ENCODE results near the gene ANTXR1. TPM values are rescaled to one million over a fixed set of nuclear protein-coding genes. Genes with fewer than 3 reads are reported as not detected.

The ANTXR1 gene
- polyA plus RNA-seq, 1 donor, result 29.6 TPM

GRCh38 chr2:69191634-69192033 is 178.7 kb downstream of the ANTXR1 start:
- Histone ChIP-seq H3K27ac (ENCODE audit: low read length) (no peak overlapping the region), H3K4me3 (ENCODE audit: low read length) (no peak overlapping the region), H3K9me3 (ENCODE audit: control insufficient read depth, low read depth, low read length) (no peaks in the 10 kb centered on the region), H3K36me3 (ENCODE audit: control insufficient read depth, insufficient read depth, low read length) (peaks cover 7% of the 10 kb centered on the region), H3K27me3 (ENCODE audit: control insufficient read depth, insufficient read depth, low read length) (no peaks in the 10 kb centered on the region), H3K4me1 (ENCODE audit: control insufficient read depth, insufficient read depth, low read length) (no peaks in the 10 kb centered on the region)
- WGBS (ENCODE audit: insufficient coverage, low lambda C conversion rate), result 83% methylated on average over 1 of the region's 1 CpG
- no peak for DNase-seq

DNA sequence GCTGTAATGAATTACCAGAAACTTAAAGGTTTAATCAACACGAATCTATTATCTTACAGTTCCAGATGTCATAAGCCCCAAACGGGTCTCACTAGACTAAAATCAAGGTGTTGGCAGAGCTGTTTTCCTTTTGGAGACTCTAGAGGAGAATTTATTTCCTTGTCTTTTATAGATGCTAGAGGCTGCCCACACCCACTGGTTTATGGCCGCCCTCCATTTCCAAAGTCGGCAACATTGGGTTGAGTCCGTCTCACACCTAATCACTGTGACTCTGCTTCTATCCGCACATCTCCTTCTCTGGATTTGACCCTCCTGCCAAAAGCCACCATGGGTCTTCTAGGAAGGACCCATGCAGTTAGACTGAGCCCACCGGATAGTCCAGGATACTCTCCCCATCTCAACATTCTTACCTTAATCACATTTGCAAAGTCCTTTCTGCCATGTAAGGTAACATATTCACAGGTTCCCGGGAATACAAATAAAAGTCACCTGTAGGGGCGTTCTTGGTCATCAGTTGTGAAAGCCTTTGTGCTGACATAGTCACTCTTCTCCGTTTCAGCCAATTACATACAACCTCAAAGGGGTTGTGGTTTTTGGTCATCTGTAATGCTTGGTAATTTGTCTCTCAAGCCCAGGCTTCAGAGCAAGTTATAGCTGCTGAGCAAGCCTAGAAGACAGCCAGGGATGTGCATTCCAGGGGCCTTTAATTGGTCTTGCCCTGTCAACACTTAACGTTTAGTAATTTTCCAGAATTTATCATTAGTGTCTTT is 179.4 kb downstream of the ANTXR1 start:
- H3K4me1 ChIP-seq (ENCODE audit: control insufficient read depth, insufficient read depth, low read length), result no peaks in the 10 kb centered on the region
- H3K27ac ChIP-seq (ENCODE audit: low read length), result no peak overlapping the region
- peaks cover 7% of the 10 kb centered on the region for H3K36me3 ChIP-seq (ENCODE audit: control insufficient read depth, insufficient read depth, low read length)
- H3K4me3 ChIP-seq (ENCODE audit: low read length), result no peak overlapping the region
- no peak for DNase-seq
- no peaks in the 10 kb centered on the region for H3K9me3 ChIP-seq (ENCODE audit: control insufficient read depth, low read depth, low read length)
- no peaks in the 10 kb centered on the region for H3K27me3 ChIP-seq (ENCODE audit: control insufficient read depth, insufficient read depth, low read length)
- 100% methylated on average over 1 of the region's 11 CpGs for WGBS (ENCODE audit: insufficient coverage, low lambda C conversion rate)

- Histone ChIP-seq H3K27me3 (ENCODE audit: control insufficient read depth, insufficient read depth, low read length) (no peaks in the 10 kb centered on the region), H3K4me3 (ENCODE audit: low read length) (no peak overlapping the region), H3K9me3 (ENCODE audit: control insufficient read depth, low read depth, low read length) (no peaks in the 10 kb centered on the region), H3K4me1 (ENCODE audit: control insufficient read depth, insufficient read depth, low read length) (no peaks in the 10 kb centered on the region), H3K27ac (ENCODE audit: low read length) (no peak overlapping the region), H3K36me3 (ENCODE audit: control insufficient read depth, insufficient read depth, low read length) (peaks cover 7% of the 10 kb centered on the region)
- no peak for DNase-seq
These were observed 182.7 kb downstream of the ANTXR1 start for GRCh38 chr2:69195706-69196105.

DNA sequence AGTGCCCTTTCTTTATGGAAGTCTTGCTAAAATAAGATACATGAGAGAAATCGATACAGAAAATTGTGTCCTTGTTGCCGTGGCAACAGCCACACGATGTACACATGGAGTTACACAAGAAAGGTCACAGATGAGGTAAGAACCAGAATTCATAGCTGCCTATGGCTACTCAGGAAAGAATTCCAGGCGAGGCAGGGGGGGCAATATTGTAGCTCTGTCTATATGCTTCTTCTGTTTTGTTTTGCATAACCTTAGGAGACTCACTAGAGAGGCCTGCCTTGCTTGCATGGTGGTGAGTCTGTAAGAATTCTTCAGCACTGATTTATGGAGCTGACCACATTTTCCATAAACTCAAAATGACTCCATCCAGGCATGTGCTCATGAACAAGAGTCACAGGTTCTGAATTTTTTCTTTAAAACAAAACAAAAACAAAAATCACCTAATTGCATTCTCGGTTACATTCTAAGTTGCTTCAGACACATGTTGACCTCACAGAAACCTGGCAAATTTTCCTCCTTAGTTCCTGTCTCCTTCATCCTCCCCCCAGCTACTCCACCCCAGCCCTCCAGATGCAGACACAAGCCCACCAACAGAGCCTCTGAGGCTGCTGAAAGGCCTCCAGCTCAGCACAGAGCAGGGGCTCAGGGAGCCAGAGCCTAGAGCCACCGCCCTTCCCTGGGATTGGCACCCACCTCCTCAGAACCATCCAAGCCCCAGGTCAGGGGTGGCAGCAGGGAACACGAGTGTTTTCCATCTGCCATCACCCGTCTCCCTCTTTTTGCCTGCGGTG is 183.5 kb downstream of the ANTXR1 start:
- Histone ChIP-seq H3K27ac (ENCODE audit: low read length) (no peak overlapping the region), H3K4me3 (ENCODE audit: low read length) (no peak overlapping the region), H3K27me3 (ENCODE audit: control insufficient read depth, insufficient read depth, low read length) (no peaks in the 10 kb centered on the region), H3K4me1 (ENCODE audit: control insufficient read depth, insufficient read depth, low read length) (no peaks in the 10 kb centered on the region), H3K9me3 (ENCODE audit: control insufficient read depth, low read depth, low read length) (no peaks in the 10 kb centered on the region), H3K36me3 (ENCODE audit: control insufficient read depth, insufficient read depth, low read length) (peaks cover 7% of the 10 kb centered on the region)
- 79% methylated on average over 4 of the region's 9 CpGs for WGBS (ENCODE audit: insufficient coverage, low lambda C conversion rate)
- DNase-seq, result no peak

GRCh38 chr2:69200107-69200520 is 187.1 kb downstream of the ANTXR1 start:
- WGBS (ENCODE audit: insufficient coverage, low lambda C conversion rate), result 83% methylated on average over 1 of the region's 6 CpGs
- no peak for DNase-seq
- no peak overlapping the region for H3K27ac ChIP-seq (ENCODE audit: low read length)

GRCh38 chr2:69201259-69201658 is 188.3 kb downstream of the ANTXR1 start:
- no CpG with 5 or more reads among the region's 7 CpGs for WGBS (ENCODE audit: insufficient coverage, low lambda C conversion rate)
- H3K27me3 ChIP-seq (ENCODE audit: control insufficient read depth, insufficient read depth, low read length), result peaks cover 2% of the 10 kb centered on the region
- H3K4me1 ChIP-seq (ENCODE audit: control insufficient read depth, insufficient read depth, low read length), result no peaks in the 10 kb centered on the region
- H3K27ac ChIP-seq (ENCODE audit: low read length), result no peak overlapping the region
- no peaks in the 10 kb centered on the region for H3K36me3 ChIP-seq (ENCODE audit: control insufficient read depth, insufficient read depth, low read length)
- H3K9me3 ChIP-seq (ENCODE audit: control insufficient read depth, low read depth, low read length), result no peaks in the 10 kb centered on the region
- H3K4me3 ChIP-seq (ENCODE audit: low read length), result no peak overlapping the region
- DNase-seq, result no peak

More at GRCh38 chr2:69200107-69200520, 187.1 kb downstream of the ANTXR1 start:
- Histone ChIP-seq H3K9me3 (ENCODE audit: control insufficient read depth, low read depth, low read length) (no peaks in the 10 kb centered on the region), H3K36me3 (ENCODE audit: control insufficient read depth, insufficient read depth, low read length) (no peaks in the 10 kb centered on the region), H3K27me3 (ENCODE audit: control insufficient read depth, insufficient read depth, low read length) (peaks cover 2% of the 10 kb centered on the region), H3K4me1 (ENCODE audit: control insufficient read depth, insufficient read depth, low read length) (no peaks in the 10 kb centered on the region), H3K4me3 (ENCODE audit: low read length) (no peak overlapping the region)

- H3K36me3 ChIP-seq (ENCODE audit: control insufficient read depth, insufficient read depth, low read length), result no peaks in the 10 kb centered on the region
- no peak overlapping the region for H3K27ac ChIP-seq (ENCODE audit: low read length)
- H3K4me3 ChIP-seq (ENCODE audit: low read length), result no peak overlapping the region
- H3K4me1 ChIP-seq (ENCODE audit: control insufficient read depth, insufficient read depth, low read length), result no peaks in the 10 kb centered on the region
- no peak for DNase-seq
- WGBS (ENCODE audit: insufficient coverage, low lambda C conversion rate), result no CpG with 5 or more reads among the region's 3 CpGs
- H3K9me3 ChIP-seq (ENCODE audit: control insufficient read depth, low read depth, low read length), result no peaks in the 10 kb centered on the region
- peaks cover 2% of the 10 kb centered on the region for H3K27me3 ChIP-seq (ENCODE audit: control insufficient read depth, insufficient read depth, low read length)
These were observed 189.3 kb downstream of the ANTXR1 start for GRCh38 chr2:69202327-69202726.

GRCh38 chr2:69203166-69203985 is 190.4 kb downstream of the ANTXR1 start:
- H3K4me3 ChIP-seq (ENCODE audit: low read length), result no peak overlapping the region
- WGBS (ENCODE audit: insufficient coverage, low lambda C conversion rate), result 71% methylated on average over 2 of the region's 4 CpGs
- H3K36me3 ChIP-seq (ENCODE audit: control insufficient read depth, insufficient read depth, low read length), result no peaks in the 10 kb centered on the region
- peaks cover 2% of the 10 kb centered on the region for H3K27me3 ChIP-seq (ENCODE audit: control insufficient read depth, insufficient read depth, low read length)
- no peak overlapping the region for H3K27ac ChIP-seq (ENCODE audit: low read length)
- no peaks in the 10 kb centered on the region for H3K4me1 ChIP-seq (ENCODE audit: control insufficient read depth, insufficient read depth, low read length)
- H3K9me3 ChIP-seq (ENCODE audit: control insufficient read depth, low read depth, low read length), result no peaks in the 10 kb centered on the region
- no peak for DNase-seq

DNA sequence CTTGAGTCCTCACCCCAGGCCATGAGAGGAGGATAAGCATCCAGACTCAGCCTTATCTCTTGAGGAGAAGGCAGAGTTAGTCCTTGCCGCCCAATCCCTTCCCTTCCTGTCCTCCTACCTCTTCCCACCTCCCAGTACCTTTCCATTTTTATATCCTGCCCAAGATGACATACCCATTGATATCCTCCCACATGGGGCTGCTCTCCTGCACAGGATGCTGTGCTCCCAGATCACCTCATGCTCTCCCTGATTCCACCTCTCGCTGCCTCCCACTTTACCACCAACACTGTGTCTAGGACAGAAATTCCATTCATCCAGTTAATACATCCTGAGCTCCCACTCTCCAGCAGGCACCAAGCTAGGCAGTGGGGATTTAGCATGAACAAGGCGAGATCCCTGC is 191.7 kb downstream of the ANTXR1 start:
- no peaks in the 10 kb centered on the region for H3K9me3 ChIP-seq (ENCODE audit: control insufficient read depth, low read depth, low read length)
- H3K4me3 ChIP-seq (ENCODE audit: low read length), result no peak overlapping the region
- H3K27ac ChIP-seq (ENCODE audit: low read length), result no peak overlapping the region
- H3K4me1 ChIP-seq (ENCODE audit: control insufficient read depth, insufficient read depth, low read length), result no peaks in the 10 kb centered on the region
- H3K27me3 ChIP-seq (ENCODE audit: control insufficient read depth, insufficient read depth, low read length), result peaks cover 2% of the 10 kb centered on the region
- no CpG with 5 or more reads among the region's 3 CpGs for WGBS (ENCODE audit: insufficient coverage, low lambda C conversion rate)
- no peak for DNase-seq
- no peaks in the 10 kb centered on the region for H3K36me3 ChIP-seq (ENCODE audit: control insufficient read depth, insufficient read depth, low read length)

- no CpG with 5 or more reads among the region's 2 CpGs for WGBS (ENCODE audit: insufficient coverage, low lambda C conversion rate)
- no peak overlapping the region for H3K4me3 ChIP-seq (ENCODE audit: low read length)
- H3K27me3 ChIP-seq (ENCODE audit: control insufficient read depth, insufficient read depth, low read length), result peaks cover 2% of the 10 kb centered on the region
- no peaks in the 10 kb centered on the region for H3K9me3 ChIP-seq (ENCODE audit: control insufficient read depth, low read depth, low read length)
- no peaks in the 10 kb centered on the region for H3K4me1 ChIP-seq (ENCODE audit: control insufficient read depth, insufficient read depth, low read length)
- no peak for DNase-seq
- H3K27ac ChIP-seq (ENCODE audit: low read length), result no peak overlapping the region
- H3K36me3 ChIP-seq (ENCODE audit: control insufficient read depth, insufficient read depth, low read length), result no peaks in the 10 kb centered on the region
These were observed 192.1 kb downstream of the ANTXR1 start for GRCh38 chr2:69205076-69205475.
